ENCODE data around the gene MT3. TPM values are rescaled to one million over a fixed set of nuclear protein-coding genes. Genes with fewer than 3 reads are reported as not detected.

Gene MT3
- total and polyA plus RNA-seq, 2 experiments from 2014 or later = not detected

DNA sequence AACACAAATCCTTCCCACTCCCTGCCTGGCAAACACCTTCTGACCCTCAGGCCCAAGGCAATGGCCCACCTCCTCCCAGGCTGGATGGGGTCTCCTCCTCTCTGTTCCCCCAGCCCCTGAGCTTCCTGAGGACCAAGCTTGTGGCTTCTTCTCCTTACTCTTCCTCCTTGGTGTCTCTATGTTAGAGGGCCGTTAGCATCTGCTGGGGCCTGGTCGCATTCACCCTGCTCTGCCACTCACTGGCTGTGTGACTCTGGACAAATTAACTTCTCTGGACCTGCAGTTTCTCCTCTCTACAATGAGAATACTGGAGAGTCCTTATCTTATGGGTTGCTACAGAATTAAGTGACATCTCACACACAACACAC is 18.3 kb downstream of the MT3 start (continued):
- TF ChIP-seq, protein P1, sequence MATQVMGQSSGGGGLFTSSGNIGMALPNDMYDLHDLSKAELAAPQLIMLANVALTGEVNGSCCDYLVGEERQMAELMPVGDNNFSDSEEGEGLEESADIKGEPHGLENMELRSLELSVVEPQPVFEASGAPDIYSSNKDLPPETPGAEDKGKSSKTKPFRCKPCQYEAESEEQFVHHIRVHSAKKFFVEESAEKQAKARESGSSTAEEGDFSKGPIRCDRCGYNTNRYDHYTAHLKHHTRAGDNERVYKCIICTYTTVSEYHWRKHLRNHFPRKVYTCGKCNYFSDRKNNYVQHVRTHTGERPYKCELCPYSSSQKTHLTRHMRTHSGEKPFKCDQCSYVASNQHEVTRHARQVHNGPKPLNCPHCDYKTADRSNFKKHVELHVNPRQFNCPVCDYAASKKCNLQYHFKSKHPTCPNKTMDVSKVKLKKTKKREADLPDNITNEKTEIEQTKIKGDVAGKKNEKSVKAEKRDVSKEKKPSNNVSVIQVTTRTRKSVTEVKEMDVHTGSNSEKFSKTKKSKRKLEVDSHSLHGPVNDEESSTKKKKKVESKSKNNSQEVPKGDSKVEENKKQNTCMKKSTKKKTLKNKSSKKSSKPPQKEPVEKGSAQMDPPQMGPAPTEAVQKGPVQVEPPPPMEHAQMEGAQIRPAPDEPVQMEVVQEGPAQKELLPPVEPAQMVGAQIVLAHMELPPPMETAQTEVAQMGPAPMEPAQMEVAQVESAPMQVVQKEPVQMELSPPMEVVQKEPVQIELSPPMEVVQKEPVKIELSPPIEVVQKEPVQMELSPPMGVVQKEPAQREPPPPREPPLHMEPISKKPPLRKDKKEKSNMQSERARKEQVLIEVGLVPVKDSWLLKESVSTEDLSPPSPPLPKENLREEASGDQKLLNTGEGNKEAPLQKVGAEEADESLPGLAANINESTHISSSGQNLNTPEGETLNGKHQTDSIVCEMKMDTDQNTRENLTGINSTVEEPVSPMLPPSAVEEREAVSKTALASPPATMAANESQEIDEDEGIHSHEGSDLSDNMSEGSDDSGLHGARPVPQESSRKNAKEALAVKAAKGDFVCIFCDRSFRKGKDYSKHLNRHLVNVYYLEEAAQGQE (IDR thresholded peaks at IDR 0.05; ENCODE audit: unreplicated experiment) = no peak
- TF ChIP-seq STAT1 (IDR thresholded peaks at IDR 0.05; ENCODE audit: unreplicated experiment) (no peak), CREB1 (CRISPR knock-in tag; IDR thresholded peaks at IDR 0.05; ENCODE audit: low read depth) (no peak), EZH2phosphoT487 (IDR thresholded peaks at IDR 0.05; ENCODE audit: unreplicated experiment) (no peak)

DNA sequence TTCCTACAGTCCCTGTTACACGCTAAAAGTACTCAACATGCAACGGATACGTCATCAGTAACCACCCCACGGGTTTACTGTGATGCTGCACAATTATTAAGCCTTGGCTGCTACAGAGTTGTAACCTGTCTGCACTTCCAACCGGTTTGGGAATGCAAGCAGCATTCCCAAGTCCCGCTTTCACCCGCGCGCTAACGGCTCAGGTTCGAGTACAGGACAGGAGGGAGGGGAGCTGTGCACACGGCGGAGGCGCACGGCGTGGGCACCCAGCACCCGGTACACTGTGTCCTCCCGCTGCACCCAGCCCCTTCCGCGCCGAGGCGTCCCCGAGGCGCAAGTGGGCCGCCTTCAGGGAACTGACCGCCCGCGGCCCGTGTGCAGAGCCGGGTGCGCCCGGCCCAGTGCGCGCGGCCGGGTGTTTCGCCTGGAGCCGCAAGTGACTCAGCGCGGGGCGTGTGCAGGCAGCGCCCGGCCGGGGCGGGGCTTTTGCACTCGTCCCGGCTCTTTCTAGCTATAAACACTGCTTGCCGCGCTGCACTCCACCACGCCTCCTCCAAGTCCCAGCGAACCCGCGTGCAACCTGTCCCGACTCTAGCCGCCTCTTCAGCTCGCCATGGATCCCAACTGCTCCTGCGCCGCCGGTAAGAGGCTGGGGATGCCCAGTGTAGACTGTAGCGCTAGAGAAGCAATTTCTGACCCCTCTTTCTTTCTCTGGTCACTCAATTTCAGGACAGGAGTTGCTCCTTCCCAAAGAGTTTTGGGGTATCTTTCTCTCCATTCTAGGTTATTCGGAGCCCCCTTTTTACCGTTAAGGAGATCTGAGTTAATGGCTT is 18.9 kb downstream of the MT3 start, which contains the start of gene MT2A:
Gene MT2A (plus strand): TSS at position 542 of the 833 bp plus-strand sequence. CDS start 72 bp downstream, at position 614.
- Mint-ChIP-seq H3K4me3 (peak within 1 kb of the TSS; percentile 89), H3K9me3 (no peaks in the 10 kb centered on the region), H3K27ac (no peak within 1 kb of the TSS; the same call in 1 of the 2 replicates), H3K27me3 (ENCODE audit: insufficient read depth, low read depth, poor library complexity) (peaks cover 43% of the 10 kb centered on the region), H3K36me3 (ENCODE audit: low read depth) (peaks cover 9% of the 10 kb centered on the region; the same call in 2 of the 3 replicates), H3K4me1 (peaks cover 34% of the 10 kb centered on the region)
- ATAC-seq (peak; percentile 89), DNase-seq (ENCODE audit: low spot score) (peak; percentile 93)
- H3K4me1 ChIP-seq (ENCODE audit: insufficient read depth) = peaks cover 22% of the 10 kb centered on the region
- no peaks in the 10 kb centered on the region for H3K9me2 ChIP-seq (ENCODE audit: insufficient read depth)
- H2AFZ ChIP-seq = peak within 1 kb of the TSS; percentile 80
- TF ChIP-seq, protein P1 (IDR thresholded peaks at IDR 0.05; ENCODE audit: unreplicated experiment) = no peak
- TF ChIP-seq EZH2 (IDR thresholded peaks at IDR 0.05; ENCODE audit: low read depth, unreplicated experiment) (peak; percentile 37), POLR2AphosphoS5 (IDR thresholded peaks at IDR 0.05; ENCODE audit: low read depth) (peak; percentile 44; the same call in 1 of the 2 replicates)
- TF ChIP-seq, protein P2, sequence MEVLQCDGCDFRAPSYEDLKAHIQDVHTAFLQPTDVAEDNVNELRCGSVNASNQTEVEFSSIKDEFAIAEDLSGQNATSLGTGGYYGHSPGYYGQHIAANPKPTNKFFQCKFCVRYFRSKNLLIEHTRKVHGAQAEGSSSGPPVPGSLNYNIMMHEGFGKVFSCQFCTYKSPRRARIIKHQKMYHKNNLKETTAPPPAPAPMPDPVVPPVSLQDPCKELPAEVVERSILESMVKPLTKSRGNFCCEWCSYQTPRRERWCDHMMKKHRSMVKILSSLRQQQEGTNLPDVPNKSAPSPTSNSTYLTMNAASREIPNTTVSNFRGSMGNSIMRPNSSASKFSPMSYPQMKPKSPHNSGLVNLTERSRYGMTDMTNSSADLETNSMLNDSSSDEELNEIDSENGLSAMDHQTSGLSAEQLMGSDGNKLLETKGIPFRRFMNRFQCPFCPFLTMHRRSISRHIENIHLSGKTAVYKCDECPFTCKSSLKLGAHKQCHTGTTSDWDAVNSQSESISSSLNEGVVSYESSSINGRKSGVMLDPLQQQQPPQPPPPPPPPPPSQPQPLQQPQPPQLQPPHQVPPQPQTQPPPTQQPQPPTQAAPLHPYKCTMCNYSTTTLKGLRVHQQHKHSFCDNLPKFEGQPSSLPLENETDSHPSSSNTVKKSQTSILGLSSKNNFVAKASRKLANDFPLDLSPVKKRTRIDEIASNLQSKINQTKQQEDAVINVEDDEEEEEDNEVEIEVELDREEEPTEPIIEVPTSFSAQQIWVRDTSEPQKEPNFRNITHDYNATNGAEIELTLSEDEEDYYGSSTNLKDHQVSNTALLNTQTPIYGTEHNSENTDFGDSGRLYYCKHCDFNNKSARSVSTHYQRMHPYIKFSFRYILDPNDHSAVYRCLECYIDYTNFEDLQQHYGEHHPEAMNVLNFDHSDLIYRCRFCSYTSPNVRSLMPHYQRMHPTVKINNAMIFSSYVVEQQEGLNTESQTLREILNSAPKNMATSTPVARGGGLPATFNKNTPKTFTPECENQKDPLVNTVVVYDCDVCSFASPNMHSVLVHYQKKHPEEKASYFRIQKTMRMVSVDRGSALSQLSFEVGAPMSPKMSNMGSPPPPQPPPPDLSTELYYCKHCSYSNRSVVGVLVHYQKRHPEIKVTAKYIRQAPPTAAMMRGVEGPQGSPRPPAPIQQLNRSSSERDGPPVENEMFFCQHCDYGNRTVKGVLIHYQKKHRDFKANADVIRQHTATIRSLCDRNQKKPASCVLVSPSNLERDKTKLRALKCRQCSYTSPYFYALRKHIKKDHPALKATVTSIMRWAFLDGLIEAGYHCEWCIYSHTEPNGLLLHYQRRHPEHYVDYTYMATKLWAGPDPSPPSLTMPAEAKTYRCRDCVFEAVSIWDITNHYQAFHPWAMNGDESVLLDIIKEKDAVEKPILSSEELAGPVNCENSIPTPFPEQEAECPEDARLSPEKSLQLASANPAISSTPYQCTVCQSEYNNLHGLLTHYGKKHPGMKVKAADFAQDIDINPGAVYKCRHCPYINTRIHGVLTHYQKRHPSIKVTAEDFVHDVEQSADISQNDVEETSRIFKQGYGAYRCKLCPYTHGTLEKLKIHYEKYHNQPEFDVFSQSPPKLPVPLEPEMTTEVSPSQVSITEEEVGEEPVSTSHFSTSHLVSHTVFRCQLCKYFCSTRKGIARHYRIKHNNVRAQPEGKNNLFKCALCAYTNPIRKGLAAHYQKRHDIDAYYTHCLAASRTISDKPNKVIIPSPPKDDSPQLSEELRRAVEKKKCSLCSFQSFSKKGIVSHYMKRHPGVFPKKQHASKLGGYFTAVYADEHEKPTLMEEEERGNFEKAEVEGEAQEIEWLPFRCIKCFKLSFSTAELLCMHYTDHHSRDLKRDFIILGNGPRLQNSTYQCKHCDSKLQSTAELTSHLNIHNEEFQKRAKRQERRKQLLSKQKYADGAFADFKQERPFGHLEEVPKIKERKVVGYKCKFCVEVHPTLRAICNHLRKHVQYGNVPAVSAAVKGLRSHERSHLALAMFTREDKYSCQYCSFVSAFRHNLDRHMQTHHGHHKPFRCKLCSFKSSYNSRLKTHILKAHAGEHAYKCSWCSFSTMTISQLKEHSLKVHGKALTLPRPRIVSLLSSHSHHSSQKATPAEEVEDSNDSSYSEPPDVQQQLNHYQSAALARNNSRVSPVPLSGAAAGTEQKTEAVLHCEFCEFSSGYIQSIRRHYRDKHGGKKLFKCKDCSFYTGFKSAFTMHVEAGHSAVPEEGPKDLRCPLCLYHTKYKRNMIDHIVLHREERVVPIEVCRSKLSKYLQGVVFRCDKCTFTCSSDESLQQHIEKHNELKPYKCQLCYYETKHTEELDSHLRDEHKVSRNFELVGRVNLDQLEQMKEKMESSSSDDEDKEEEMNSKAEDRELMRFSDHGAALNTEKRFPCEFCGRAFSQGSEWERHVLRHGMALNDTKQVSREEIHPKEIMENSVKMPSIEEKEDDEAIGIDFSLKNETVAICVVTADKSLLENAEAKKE (CRISPR knock-in tag; IDR thresholded peaks at IDR 0.05) = no peak
- H3K4me3 ChIP-seq = peak within 1 kb of the TSS; percentile 51
- no peaks in the 10 kb centered on the region for H4K20me1 ChIP-seq (replicated peaks; ENCODE audit: insufficient read depth)
- H3K27ac ChIP-seq (ENCODE audit: low read depth) = no peak within 1 kb of the TSS
- H3K36me3 ChIP-seq (ENCODE audit: insufficient read depth) = no peaks in the 10 kb centered on the region
- H3K4me2 ChIP-seq = peak within 1 kb of the TSS; percentile 74
- H3K27me3 ChIP-seq (ENCODE audit: insufficient read depth) = peaks cover 75% of the 10 kb centered on the region
- H3K79me2 ChIP-seq (replicated peaks; ENCODE audit: insufficient read depth) = no peaks in the 10 kb centered on the region
- H3F3A ChIP-seq (replicated peaks; ENCODE audit: low read depth) = peaks cover 14% of the 10 kb centered on the region; the same call in 1 of the 2 replicates

Data from GM23338 (cell line).